Adrenal gland (tissue), 5 donors: ENCODE results near the gene FAM200C.

ENCODE experiments used
- POLR2A ChIP-seq, 2 donors: fragments of 450-650 bp; IDR thresholded peaks; one replicate each; pipeline ENCODE4 v1.6.1; 2017; ENCODE audit warnings: antibody characterized with exemption in 2 of 2, mild to moderate bottlenecking in 2 of 2, moderate library complexity in 1 of 2
- TF ChIP-seq, protein P1 (sequence below), 6 experiments: fragments of 450-650 bp in 4 of 6; fragments of 200-600 bp in 2 of 6; sonication (generic) in 1 of 6; IDR thresholded peaks; 1 replicate in 5 of 6; 2 replicates in 1 of 6; pipeline versions ENCODE4 v1.5.1 to v1.8.0; 2016 to 2021; ENCODE audit warnings: antibody characterized with exemption in 6 of 6, mild to moderate bottlenecking in 2 of 6, moderate library complexity in 1 of 6
- donor health status: DM: no; HTN: no; CAD: no.

DNA sequence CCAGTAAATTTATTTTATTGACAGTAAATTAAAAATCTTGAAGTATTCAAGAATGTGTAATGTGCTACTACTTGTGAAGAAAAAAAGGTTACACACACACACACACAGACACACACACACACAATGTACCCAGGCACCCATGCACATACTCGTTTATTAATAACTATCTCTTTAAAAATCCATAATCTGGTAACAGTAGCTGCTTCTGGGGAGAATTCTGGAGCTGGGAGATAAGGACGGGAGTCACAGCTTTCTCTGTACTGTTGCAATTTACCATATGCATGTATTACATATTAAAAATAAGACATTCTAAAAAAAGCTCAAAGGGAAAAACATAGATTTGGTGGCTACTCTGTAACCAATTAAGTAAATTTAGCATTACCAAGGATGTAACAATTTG, 21.5 kb downstream of the FAM200C start:
- TF ChIP-seq, protein P1, sequence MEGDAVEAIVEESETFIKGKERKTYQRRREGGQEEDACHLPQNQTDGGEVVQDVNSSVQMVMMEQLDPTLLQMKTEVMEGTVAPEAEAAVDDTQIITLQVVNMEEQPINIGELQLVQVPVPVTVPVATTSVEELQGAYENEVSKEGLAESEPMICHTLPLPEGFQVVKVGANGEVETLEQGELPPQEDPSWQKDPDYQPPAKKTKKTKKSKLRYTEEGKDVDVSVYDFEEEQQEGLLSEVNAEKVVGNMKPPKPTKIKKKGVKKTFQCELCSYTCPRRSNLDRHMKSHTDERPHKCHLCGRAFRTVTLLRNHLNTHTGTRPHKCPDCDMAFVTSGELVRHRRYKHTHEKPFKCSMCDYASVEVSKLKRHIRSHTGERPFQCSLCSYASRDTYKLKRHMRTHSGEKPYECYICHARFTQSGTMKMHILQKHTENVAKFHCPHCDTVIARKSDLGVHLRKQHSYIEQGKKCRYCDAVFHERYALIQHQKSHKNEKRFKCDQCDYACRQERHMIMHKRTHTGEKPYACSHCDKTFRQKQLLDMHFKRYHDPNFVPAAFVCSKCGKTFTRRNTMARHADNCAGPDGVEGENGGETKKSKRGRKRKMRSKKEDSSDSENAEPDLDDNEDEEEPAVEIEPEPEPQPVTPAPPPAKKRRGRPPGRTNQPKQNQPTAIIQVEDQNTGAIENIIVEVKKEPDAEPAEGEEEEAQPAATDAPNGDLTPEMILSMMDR (IDR thresholded peaks at IDR 0.05): no peak
- no peak for TF ChIP-seq POLR2A (IDR thresholded peaks at IDR 0.05)
